Ishikawa (cell line): ENCODE measurements around the gene PCID2.

Experiments
- CEBPB ChIP-seq: IDR thresholded peaks from 2 replicates; pipeline ENCODE4 v1.6.1; 2012
- CREB1 ChIP-seq: IDR thresholded peaks from 2 replicates; pipeline ENCODE4 v1.6.1; 2012; ENCODE audit warnings: low read depth
- EGR1 ChIP-seq: IDR thresholded peaks from 2 replicates; pipeline ENCODE4 v1.6.1; 2012
- EP300 ChIP-seq: IDR thresholded peaks from 2 replicates; pipeline ENCODE4 v1.6.1; 2012; ENCODE audit warnings: borderline replicate concordance
- FOXM1 ChIP-seq: IDR thresholded peaks from 2 replicates; pipeline ENCODE4 v1.6.1; 2012; ENCODE audit warnings: low read depth, borderline replicate concordance
- MAX ChIP-seq: IDR thresholded peaks from 2 replicates; pipeline ENCODE4 v1.6.1; 2012
- NFIC ChIP-seq: IDR thresholded peaks from 2 replicates; pipeline ENCODE4 v1.6.1; 2012
- RAD21 ChIP-seq: IDR thresholded peaks from 2 replicates; pipeline ENCODE4 v1.6.1; 2012; ENCODE audit warnings: low read depth
- REST ChIP-seq: IDR thresholded peaks from 2 replicates; pipeline ENCODE4 v1.6.1; 2012; ENCODE audit warnings: low read depth, mild to moderate bottlenecking
- TAF1 ChIP-seq: IDR thresholded peaks from 2 replicates; pipeline ENCODE4 v1.6.1; 2012; ENCODE audit warnings: low read depth, mild to moderate bottlenecking
- TCF12 ChIP-seq: IDR thresholded peaks from 2 replicates; pipeline ENCODE4 v1.6.1; 2012; ENCODE audit warnings: low read depth
- TEAD4 ChIP-seq: IDR thresholded peaks from 2 replicates; pipeline ENCODE4 v1.6.1; 2012
- YY1 ChIP-seq: IDR thresholded peaks from 2 replicates; pipeline ENCODE4 v1.6.1; 2012; ENCODE audit warnings: low read depth
- ZBTB7A ChIP-seq: IDR thresholded peaks from 2 replicates; pipeline ENCODE4 v1.6.1; 2012; ENCODE audit warnings: low read depth
- TF ChIP-seq, protein P1 (sequence below): IDR thresholded peaks from 2 replicates; pipeline ENCODE4 v1.6.1; 2012

Gene PCID2

DNA sequence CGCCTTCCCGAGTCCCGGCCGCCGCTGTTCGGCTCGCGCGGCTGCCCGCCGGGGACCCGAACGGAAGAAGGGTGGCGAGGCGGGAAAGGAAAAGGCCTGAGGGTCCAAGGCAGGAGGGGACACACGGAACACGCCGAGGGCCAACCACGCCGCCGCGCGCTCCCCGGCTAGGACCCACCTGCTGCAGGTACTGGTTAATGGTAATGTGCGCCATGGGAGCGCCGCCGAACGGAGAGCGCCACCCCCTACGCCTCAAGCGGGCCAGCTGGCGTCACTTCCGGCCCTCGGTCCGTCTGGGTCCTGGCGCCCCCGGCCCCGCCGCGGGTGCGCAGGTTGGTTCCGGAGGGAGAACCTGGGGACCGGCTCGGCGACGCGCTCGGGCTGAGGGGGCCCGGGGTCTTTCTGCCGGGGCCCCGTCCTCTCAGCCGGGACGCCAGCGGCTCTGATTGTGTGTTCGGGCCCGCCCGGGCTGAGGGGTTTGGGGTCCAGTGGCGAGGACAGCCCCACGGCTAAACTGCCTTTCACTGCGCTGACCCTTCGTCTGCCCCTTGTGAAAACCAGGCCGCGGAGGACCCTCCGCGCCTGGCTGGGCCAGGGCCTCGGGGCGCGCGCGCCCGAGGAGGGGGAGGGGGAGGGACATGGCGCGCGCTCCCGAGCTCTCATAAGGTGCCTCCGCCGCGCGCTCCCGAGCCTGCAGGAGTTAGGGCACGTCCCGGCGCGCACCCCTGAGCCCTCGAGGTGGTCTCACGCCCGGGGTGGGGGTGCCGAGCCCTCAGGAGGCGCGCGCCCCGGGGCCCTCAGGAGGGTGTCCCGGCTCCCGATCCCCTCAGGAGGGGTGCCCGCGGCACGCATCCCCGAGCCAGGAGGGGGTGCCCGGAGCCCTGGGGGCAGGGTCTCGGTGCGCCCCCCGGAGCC, at the start of gene PCID2:
Gene PCID2, minus strand, starts transcription at position 249 of the 915 bp plus-strand sequence. Its CDS starts 35 bp downstream, at position 214.
- no peak for TF ChIP-seq FOXM1
- TF ChIP-seq, protein P1, sequence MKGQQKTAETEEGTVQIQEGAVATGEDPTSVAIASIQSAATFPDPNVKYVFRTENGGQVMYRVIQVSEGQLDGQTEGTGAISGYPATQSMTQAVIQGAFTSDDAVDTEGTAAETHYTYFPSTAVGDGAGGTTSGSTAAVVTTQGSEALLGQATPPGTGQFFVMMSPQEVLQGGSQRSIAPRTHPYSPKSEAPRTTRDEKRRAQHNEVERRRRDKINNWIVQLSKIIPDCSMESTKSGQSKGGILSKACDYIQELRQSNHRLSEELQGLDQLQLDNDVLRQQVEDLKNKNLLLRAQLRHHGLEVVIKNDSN, result 0 out of 2 replicates have a peak, but pooled peaks have one; percentile 59
- peak; percentile 10; the same call in 1 of the 2 replicates for TF ChIP-seq TEAD4
- no peak for TF ChIP-seq NFIC
- peak; percentile 87 for TF ChIP-seq CREB1
- TF ChIP-seq TCF12, result peak; percentile 84
- TF ChIP-seq MAX, result peak; percentile 89
- no peak for TF ChIP-seq CEBPB
- TF ChIP-seq ZBTB7A, result peak; percentile 96
- no peak; the same call in 1 of the 2 replicates for TF ChIP-seq RAD21
- peak; percentile 97 for TF ChIP-seq TAF1
- 0 out of 2 replicates have a peak, but pooled peaks have one; percentile 30 for TF ChIP-seq EGR1
- peak; percentile 88 for TF ChIP-seq YY1
- peak; percentile 48; the same call in 1 of the 2 replicates for TF ChIP-seq EP300
- no peak for TF ChIP-seq REST

DNA sequence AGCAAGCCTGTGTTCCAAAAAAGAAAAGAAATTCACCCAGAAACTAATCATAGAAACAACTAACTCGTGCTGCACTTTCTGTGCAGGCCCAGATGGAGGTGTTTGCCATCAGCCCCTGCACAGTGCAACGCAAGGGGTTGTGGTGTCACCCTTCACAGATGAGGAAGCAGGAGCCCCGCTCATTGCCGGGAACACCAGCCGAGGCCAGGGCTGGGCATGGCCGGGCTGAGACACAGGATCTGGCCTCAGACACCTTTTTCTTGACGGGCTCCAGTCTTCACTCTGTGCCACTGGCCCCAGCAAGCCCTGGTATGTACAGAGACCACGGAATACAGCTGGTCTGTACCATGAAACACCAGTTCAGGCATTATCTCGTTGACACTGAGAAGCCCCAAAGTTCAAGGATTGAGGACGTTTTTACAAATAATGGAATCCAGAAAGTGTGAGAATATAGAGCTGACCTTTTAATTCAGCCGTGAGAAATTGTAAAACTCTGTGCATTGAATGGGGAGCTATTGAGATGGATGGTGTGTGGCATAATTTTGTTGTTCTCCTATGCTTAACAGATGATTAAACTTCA, 44.1 kb upstream of the PCID2 start:
- no peak for TF ChIP-seq CEBPB
- TF ChIP-seq ZBTB7A, result no peak
- TF ChIP-seq FOXM1, result no peak
- TF ChIP-seq RAD21, result no peak
- TF ChIP-seq REST, result no peak
- no peak for TF ChIP-seq CREB1
- no peak for TF ChIP-seq EGR1
- TF ChIP-seq TEAD4, result no peak
- no peak for TF ChIP-seq TCF12
- TF ChIP-seq NFIC, result no peak
- TF ChIP-seq EP300, result no peak
- TF ChIP-seq, protein P1, result no peak
- no peak for TF ChIP-seq YY1
- TF ChIP-seq MAX, result no peak
- no peak for TF ChIP-seq TAF1

DNA sequence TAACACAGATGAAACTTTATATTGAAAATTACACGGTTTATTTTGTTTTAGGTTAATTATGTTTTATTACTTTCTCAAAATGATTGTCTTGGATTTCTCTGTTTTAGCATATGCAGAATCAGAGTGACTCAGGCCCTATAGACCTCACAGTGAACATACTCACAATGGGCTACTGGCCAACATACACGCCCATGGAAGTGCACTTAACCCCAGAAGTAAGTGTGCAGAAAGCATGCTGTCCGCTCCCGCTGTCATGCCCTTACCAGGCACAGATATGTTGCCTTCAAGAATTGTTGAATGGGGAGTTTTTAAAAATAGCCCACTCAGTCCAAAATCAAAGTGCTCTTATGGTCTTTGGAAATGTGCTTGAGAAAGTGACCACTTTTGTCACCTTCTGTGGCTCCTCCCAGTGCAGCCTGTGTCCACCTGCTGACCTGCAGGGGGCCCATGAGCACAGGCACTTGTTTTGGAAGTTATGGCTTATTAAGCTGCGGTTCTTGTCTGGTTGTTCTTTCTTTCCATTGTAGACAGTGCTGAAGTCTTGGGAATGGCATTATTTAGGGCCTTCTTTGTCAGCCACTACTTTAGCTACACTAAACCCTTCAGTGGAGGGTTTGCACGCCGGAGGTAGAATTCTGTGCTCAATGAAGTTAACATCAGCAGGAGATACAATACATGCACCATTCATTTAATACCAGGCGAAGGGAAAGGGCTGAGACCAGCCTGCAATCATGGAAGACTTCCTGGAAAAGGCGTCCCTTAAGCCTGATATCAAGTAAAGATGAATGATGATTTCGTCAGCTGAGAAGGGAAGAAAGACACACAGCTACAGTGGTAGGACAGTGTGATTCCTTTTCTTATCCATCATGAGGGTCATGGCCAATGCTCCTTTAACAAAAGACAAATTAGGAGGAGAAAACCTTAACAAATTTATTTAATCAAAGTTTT, 37.7 kb upstream of the PCID2 start:
- no peak for TF ChIP-seq MAX

DNA sequence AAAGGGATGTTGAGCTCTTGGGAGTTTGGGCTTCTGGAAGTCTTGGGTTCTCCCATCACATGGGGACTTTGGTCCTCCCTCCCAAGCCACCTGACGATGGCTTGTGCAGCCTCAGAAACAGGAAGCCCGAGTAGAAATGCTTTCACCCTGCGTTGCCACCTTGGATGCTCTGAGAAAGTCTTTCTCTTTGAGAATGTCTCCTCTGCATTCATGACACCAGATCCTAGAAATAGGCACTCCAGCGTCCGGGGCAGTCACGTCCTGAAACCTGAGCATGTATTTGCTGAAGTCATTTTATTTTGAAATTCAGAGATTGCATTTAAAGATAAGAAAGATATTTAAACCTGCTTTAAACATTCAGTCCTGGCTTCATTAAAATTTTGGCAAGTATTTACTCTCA, 35.4 kb upstream of the PCID2 start:
- no peak for TF ChIP-seq MAX
- no peak for TF ChIP-seq TCF12
- no peak for TF ChIP-seq NFIC
- TF ChIP-seq RAD21, result no peak
- TF ChIP-seq ZBTB7A, result no peak
- TF ChIP-seq YY1, result no peak
- TF ChIP-seq CEBPB, result no peak
- no peak for TF ChIP-seq FOXM1
- no peak for TF ChIP-seq TAF1
- no peak for TF ChIP-seq REST
- no peak for TF ChIP-seq EP300
- no peak for TF ChIP-seq EGR1
- no peak for TF ChIP-seq TEAD4
- no peak for TF ChIP-seq CREB1
- TF ChIP-seq, protein P1, result no peak
